ENCODE data around the gene SIGLECL1.

DNA sequence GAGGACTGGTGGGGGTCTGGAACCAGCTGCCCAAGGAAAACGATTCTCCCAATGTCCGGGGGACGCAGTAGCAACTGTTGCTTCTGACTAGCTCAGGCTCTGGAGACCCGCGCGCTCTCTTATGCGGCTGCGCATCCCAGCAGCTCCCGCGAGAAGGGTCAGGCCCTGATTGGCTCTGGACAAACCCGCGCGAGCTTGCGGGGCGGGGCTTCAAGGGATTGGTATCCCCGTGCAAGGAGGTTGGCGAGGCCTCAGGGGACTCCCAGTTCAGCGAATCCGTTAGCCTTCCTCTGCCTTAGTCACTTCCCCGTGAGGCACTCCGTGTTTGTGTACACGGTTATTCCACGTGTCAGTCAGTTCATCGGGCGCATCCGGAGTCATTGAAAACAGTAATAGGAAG lies 20.2 kb downstream of the SIGLECL1 start:
- TF ChIP-seq, protein P1, sequence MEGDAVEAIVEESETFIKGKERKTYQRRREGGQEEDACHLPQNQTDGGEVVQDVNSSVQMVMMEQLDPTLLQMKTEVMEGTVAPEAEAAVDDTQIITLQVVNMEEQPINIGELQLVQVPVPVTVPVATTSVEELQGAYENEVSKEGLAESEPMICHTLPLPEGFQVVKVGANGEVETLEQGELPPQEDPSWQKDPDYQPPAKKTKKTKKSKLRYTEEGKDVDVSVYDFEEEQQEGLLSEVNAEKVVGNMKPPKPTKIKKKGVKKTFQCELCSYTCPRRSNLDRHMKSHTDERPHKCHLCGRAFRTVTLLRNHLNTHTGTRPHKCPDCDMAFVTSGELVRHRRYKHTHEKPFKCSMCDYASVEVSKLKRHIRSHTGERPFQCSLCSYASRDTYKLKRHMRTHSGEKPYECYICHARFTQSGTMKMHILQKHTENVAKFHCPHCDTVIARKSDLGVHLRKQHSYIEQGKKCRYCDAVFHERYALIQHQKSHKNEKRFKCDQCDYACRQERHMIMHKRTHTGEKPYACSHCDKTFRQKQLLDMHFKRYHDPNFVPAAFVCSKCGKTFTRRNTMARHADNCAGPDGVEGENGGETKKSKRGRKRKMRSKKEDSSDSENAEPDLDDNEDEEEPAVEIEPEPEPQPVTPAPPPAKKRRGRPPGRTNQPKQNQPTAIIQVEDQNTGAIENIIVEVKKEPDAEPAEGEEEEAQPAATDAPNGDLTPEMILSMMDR (IDR thresholded peaks at IDR 0.05): no peak
- TF ChIP-seq POLR2A (IDR thresholded peaks at IDR 0.05): no peak

Data from uterus (tissue), 2 donors.